H54 (cell line): ENCODE measurements around the gene HDGFL3.
"Not testable (repeated sequence)": the region's sequence is repeated elsewhere in the genome, so short reads cannot be mapped to it uniquely, and the experiment has no call there.

ENCODE experiments used
- DNase-seq: peaks from one replicate; pipeline ENCODE4 v3.0.0; 2011; ENCODE audit warnings: low spot score, mixed read lengths; ENCODE audit not compliant: insufficient read length
- FAIRE-seq: peaks from 3 replicates; lab custom pipeline; 2011; peaks lifted over from hg19 to GRCh38; lab: Jason Lieb, UNC
- POLR2A ChIP-seq: IDR thresholded peaks from 2 replicates; pipeline ENCODE4 v1.6.1; 2011; ENCODE audit warnings: low read depth, mild to moderate bottlenecking, low read length

Gene HDGFL3

GRCh38 chr15:83207660-83208366 lies at the start of gene HDGFL3:
HDGFL3 (minus strand) TSS chr15:83207823; CDS start chr15:83207414, 409 bp downstream.
- no peak for FAIRE-seq
- peak; percentile 19 for DNase-seq
- peak; percentile 51 for TF ChIP-seq POLR2A

GRCh38 chr15:83250781-83251180 lies 43.2 kb upstream of the HDGFL3 start:
- no peak for TF ChIP-seq POLR2A
- FAIRE-seq: no peak
- DNase-seq: no peak

DNA sequence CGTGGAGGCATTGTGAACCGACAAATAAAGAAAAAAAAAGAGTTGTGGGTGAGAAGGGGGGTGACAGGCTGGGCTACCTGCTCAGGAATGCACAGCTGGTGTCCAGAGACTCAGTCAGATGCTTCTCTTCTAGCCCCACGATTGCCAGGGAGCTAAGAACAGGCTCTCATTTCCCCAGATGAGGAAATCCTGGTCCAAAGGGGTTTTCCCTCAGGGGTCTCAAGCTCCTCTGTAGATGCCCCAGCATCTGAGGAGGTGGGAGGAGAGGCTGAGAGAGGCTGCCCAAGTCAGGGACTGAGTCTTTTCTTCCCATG lies 41.4 kb upstream of the HDGFL3 start:
- TF ChIP-seq POLR2A: no peak
- no peak for DNase-seq
- no peak for FAIRE-seq

GRCh38 chr15:83248151-83249029 lies 40.8 kb upstream of the HDGFL3 start:
- DNase-seq (no peak), FAIRE-seq (peak; percentile 66)
- no peak for TF ChIP-seq POLR2A

DNA sequence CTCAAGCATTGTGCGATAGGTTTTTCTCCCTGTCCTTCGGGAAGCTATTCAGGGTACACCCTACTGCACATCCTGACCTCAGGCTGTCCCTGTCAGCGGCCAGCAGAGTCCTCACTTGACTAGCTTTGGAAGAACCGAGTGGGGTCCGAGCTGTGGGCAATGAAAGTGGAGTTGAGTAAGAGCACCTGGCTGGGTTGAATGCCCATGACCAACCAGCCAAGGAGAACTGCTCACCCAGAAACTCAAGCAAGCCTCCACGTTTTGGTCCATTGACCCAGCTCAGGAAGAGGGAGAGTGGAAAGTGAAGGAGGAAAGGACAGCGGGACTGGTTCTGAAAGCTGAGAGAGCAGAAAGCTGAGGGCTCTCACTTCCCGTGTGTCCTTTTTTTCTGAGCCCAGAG lies 36.0 kb upstream of the HDGFL3 start:
- TF ChIP-seq POLR2A: no peak
- FAIRE-seq: no peak
- no peak for DNase-seq

GRCh38 chr15:83230242-83230641 lies 22.6 kb upstream of the HDGFL3 start:
- no peak for FAIRE-seq
- no peak for TF ChIP-seq POLR2A
- DNase-seq: no peak

DNA sequence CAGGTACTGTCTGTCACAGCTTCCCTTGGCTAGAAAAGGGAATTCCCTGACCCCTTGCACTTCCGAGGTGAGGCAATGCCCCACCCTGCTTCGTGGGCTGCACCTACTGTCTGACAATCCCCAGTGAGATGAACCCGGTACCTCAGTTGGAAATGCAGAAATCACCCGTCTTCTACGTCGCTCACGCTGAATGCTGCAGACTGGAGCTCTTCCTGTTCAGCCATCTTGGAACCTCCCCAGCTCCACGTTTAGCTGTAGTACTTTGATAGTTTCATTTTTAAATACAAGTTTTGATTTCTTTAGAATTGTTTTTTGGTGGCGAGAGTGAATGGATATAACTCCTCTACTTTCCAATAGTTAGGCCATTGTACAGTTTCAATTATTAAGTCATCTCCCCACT lies 17.8 kb upstream of the HDGFL3 start:
- DNase-seq: no peak

GRCh38 chr15:83221781-83222180 lies 14.2 kb upstream of the HDGFL3 start:
- not testable (repeated sequence) for FAIRE-seq, DNase-seq

More for the DNA sequence above, 17.8 kb upstream of the HDGFL3 start:
- TF ChIP-seq POLR2A: no peak
- FAIRE-seq: no peak

- no peak for FAIRE-seq
- no peak for TF ChIP-seq POLR2A
- no peak for DNase-seq
Observed at GRCh38 chr15:83219026-83219425, 11.4 kb upstream of the HDGFL3 start.

DNA sequence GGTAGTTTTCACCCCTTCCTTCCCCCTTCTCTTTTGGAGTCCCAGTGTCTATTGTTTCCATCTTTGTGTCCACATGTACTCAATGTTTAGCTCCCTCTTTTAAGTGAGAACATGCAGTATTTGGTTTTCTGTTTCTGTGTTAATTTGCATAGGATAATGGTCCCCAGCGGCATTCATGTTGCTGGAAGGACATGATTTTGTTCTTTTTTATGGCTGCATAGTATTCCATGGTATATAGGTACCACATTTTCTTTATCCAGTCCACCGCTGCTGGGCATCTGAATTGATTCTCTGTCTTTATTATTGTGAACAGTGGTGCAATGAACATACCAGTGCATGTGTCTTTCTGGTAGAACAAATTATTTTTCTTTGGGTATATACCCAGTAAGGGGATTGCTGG lies 7.7 kb upstream of the HDGFL3 start:
- TF ChIP-seq POLR2A: no peak
- DNase-seq (no peak), FAIRE-seq (no peak)

DNA sequence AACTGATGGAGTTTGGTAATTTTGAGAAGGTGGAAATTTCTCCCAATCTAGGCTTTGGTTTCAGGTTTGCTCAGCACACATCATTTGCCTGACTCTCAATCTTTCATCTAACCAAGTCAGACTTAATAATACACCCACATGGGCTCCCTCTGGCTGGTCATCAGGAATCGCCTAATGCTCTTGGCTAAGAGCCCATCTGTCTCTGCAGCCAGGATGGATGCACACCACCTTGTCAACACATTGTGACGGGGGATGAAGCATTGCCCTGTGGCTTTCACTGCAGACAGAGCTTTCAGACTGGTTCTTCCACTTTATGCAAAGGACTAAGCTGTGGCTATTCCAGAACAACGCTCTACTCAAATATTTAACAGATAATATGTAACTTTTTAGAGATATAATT lies 3.0 kb upstream of the HDGFL3 start:
- no peak for TF ChIP-seq POLR2A
- DNase-seq (peak; percentile 36), FAIRE-seq (no peak)

DNA sequence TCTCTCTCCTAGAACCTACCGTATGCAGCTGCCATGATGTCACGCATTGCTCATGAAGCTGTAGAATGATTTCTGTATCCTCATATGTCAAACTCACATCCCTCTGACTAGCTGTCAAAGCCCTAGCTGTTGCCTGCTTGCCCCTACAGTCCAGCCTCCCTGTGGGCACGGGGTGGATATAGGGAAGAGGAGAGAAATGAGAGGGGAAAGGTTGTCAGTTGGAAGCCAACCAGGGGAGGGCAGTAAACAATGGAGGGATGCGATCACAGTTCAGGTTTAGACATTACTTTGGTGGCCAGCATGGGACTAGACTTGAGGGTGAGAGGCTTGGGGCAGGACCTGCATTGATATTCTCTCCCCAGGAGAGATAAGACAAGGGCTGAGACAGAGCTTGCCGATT lies 1.7 kb upstream of the HDGFL3 start:
- no peak for FAIRE-seq
- no peak for TF ChIP-seq POLR2A
- no peak for DNase-seq

DNA sequence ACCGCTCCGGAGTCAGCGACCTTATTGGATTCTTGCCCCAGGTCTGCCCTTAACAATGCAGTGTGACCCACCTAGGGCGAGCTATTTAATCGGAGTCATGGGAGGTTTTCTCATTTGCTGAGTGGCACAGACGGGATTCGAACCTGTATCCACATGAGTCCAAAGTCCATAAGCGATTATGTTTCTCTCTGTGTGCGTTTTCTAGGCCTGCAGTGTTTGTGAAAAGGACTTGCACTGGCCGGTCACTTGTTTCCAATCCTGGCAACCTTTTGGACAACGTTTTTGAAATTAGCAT lies 691 bp upstream of the HDGFL3 start:
- TF ChIP-seq POLR2A: no peak
- FAIRE-seq (no peak), DNase-seq (no peak)

GRCh38 chr15:83207009-83207659 lies 489 bp downstream of the HDGFL3 start:
- DNase-seq (peak; percentile 23), FAIRE-seq (no peak)
- TF ChIP-seq POLR2A: no peak; the same call in none of the 2 replicates
